Ishikawa (cell line): ENCODE results near the gene SGMS1.

Experiments
- CEBPB ChIP-seq: IDR thresholded peaks from 2 replicates; pipeline ENCODE4 v1.6.1; 2012
- CREB1 ChIP-seq: IDR thresholded peaks from 2 replicates; pipeline ENCODE4 v1.6.1; 2012; ENCODE audit warnings: low read depth
- EGR1 ChIP-seq: IDR thresholded peaks from 2 replicates; pipeline ENCODE4 v1.6.1; 2012
- EP300 ChIP-seq: IDR thresholded peaks from 2 replicates; pipeline ENCODE4 v1.6.1; 2012; ENCODE audit warnings: borderline replicate concordance
- FOXM1 ChIP-seq: IDR thresholded peaks from 2 replicates; pipeline ENCODE4 v1.6.1; 2012; ENCODE audit warnings: low read depth, borderline replicate concordance
- NFIC ChIP-seq: IDR thresholded peaks from 2 replicates; pipeline ENCODE4 v1.6.1; 2012
- RAD21 ChIP-seq: IDR thresholded peaks from 2 replicates; pipeline ENCODE4 v1.6.1; 2012; ENCODE audit warnings: low read depth
- TAF1 ChIP-seq: IDR thresholded peaks from 2 replicates; pipeline ENCODE4 v1.6.1; 2012; ENCODE audit warnings: low read depth, mild to moderate bottlenecking
- TCF12 ChIP-seq: IDR thresholded peaks from 2 replicates; pipeline ENCODE4 v1.6.1; 2012; ENCODE audit warnings: low read depth
- TEAD4 ChIP-seq: IDR thresholded peaks from 2 replicates; pipeline ENCODE4 v1.6.1; 2012
- YY1 ChIP-seq: IDR thresholded peaks from 2 replicates; pipeline ENCODE4 v1.6.1; 2012; ENCODE audit warnings: low read depth
- ZBTB7A ChIP-seq: IDR thresholded peaks from 2 replicates; pipeline ENCODE4 v1.6.1; 2012; ENCODE audit warnings: low read depth
- TF ChIP-seq, protein P1 (sequence below): IDR thresholded peaks from 2 replicates; pipeline ENCODE4 v1.6.1; 2012
- TF ChIP-seq, protein P2 (sequence below): IDR thresholded peaks from 2 replicates; pipeline ENCODE4 v1.6.1; 2012
- TF ChIP-seq, protein P3 (sequence below): IDR thresholded peaks from 2 replicates; pipeline ENCODE4 v1.6.1; 2012; ENCODE audit warnings: low read depth, mild to moderate bottlenecking

Gene SGMS1

DNA sequence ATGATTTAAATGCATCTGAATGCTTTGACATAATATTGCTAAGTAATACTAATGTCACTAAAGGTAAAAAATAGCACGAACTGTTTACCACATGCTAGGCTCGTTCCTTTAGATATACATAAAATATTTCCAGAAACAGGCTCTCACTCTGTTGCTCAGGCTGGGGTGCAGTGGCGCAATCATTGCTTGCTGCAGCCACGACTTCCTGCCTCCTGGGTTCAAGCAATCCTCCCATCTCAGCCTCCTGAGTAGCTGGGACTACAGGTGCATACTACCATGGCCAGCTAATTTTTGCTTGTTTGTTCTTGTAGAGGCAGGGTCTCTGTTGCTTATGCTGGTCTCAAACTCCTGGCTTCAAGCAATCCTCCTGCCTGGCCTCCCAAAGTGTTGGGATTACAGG lies 183.3 kb downstream of the SGMS1 start:
- no peak for TF ChIP-seq EP300
- TF ChIP-seq, protein P1, sequence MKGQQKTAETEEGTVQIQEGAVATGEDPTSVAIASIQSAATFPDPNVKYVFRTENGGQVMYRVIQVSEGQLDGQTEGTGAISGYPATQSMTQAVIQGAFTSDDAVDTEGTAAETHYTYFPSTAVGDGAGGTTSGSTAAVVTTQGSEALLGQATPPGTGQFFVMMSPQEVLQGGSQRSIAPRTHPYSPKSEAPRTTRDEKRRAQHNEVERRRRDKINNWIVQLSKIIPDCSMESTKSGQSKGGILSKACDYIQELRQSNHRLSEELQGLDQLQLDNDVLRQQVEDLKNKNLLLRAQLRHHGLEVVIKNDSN = no peak

DNA sequence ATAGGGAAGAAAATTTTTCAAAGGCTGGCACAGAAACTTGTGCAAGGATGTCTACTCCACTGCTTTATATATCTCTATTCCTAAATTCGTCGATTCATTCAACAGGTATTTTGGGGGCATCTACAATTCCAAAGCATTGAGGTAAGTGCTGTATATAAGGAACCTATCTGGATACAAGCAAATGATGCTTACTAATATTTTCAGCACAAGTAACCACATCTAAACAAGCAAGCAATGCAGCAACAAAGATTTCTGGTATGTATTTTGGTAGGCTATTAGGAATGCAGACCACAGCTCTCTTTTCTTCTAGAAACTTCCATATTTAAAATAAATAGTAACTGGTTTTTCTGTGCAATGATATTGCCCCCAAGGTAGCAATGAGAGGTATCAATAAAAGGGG lies 183.9 kb downstream of the SGMS1 start:
- TF ChIP-seq, protein P2, sequence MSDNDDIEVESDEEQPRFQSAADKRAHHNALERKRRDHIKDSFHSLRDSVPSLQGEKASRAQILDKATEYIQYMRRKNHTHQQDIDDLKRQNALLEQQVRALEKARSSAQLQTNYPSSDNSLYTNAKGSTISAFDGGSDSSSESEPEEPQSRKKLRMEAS = no peak
- no peak for TF ChIP-seq CEBPB
- no peak for TF ChIP-seq EGR1
- TF ChIP-seq TAF1 = no peak
- TF ChIP-seq, protein P3, sequence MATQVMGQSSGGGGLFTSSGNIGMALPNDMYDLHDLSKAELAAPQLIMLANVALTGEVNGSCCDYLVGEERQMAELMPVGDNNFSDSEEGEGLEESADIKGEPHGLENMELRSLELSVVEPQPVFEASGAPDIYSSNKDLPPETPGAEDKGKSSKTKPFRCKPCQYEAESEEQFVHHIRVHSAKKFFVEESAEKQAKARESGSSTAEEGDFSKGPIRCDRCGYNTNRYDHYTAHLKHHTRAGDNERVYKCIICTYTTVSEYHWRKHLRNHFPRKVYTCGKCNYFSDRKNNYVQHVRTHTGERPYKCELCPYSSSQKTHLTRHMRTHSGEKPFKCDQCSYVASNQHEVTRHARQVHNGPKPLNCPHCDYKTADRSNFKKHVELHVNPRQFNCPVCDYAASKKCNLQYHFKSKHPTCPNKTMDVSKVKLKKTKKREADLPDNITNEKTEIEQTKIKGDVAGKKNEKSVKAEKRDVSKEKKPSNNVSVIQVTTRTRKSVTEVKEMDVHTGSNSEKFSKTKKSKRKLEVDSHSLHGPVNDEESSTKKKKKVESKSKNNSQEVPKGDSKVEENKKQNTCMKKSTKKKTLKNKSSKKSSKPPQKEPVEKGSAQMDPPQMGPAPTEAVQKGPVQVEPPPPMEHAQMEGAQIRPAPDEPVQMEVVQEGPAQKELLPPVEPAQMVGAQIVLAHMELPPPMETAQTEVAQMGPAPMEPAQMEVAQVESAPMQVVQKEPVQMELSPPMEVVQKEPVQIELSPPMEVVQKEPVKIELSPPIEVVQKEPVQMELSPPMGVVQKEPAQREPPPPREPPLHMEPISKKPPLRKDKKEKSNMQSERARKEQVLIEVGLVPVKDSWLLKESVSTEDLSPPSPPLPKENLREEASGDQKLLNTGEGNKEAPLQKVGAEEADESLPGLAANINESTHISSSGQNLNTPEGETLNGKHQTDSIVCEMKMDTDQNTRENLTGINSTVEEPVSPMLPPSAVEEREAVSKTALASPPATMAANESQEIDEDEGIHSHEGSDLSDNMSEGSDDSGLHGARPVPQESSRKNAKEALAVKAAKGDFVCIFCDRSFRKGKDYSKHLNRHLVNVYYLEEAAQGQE = no peak
- TF ChIP-seq CREB1 = no peak
- TF ChIP-seq, protein P1 = no peak
- TF ChIP-seq RAD21 = no peak

DNA sequence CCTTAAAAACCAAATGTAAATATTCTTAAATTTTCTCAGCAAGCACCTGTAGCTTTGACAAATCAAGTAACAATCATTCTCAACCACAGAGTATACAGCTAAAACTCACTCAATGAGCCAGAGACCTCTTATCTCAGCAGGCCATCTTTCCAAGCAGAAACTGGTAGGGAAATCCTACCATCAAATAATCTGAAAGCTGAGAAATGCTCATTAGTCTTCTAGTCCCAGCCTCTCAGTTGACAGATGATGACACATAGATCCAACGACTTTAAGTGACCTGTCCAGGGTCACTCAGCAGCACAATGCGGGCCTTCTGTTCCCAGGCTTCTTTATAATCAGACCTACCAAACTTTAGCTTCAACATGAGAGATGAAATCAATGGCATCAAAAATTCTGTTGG lies 184.6 kb downstream of the SGMS1 start:
- no peak for TF ChIP-seq TCF12
- TF ChIP-seq, protein P3 = no peak
- no peak for TF ChIP-seq RAD21
- TF ChIP-seq, protein P2 = no peak
- TF ChIP-seq EP300 = no peak
- no peak for TF ChIP-seq CEBPB
- no peak for TF ChIP-seq TAF1
- TF ChIP-seq, protein P1 = no peak
- no peak for TF ChIP-seq YY1

DNA sequence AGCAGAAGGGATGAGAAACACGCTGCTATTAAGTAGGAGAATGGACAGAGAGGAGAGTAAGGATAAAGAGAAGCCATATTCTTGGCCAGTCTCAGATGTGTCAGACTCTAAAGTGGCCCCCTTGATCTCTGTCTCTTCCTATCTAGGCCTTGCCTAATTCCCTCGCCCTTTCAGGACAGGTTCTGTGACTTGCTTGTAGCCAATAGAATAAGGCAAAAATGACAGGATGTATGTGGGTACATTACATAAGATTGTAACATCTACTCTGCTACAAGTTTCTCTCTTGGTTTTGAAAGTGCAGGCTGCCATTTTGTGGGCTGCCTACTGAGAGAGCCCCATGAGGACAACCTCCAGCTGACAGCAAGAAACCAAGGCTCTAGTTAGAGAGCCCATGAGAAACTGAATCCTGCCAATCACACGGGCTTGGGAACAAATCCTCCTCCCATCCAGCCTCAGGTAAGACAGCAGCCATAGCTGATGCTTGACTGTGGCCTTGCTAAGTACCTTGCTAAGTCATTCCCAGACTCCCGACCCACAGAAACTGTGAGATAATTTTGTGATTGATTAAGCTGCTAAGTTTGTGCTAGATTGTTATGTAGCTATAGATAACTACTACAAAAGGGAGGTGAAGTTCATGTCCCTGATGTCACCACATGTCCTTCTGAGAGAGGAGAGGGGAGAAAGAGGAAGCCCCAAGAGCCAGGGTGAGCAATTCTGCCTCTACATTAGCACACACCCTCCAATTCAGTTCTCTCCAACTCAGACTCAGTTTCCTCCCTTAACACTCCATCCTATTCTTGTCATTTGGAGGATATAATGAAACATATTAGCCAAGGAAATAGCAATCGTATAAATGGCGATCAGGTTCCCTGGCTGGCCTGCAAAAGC lies 185.5 kb downstream of the SGMS1 start:
- no peak for TF ChIP-seq EP300
- no peak for TF ChIP-seq CEBPB
- no peak for TF ChIP-seq TEAD4
- no peak for TF ChIP-seq NFIC
- no peak for TF ChIP-seq FOXM1
- TF ChIP-seq RAD21 = no peak
- TF ChIP-seq EGR1 = no peak
- TF ChIP-seq YY1 = no peak
- TF ChIP-seq, protein P1 = no peak

DNA sequence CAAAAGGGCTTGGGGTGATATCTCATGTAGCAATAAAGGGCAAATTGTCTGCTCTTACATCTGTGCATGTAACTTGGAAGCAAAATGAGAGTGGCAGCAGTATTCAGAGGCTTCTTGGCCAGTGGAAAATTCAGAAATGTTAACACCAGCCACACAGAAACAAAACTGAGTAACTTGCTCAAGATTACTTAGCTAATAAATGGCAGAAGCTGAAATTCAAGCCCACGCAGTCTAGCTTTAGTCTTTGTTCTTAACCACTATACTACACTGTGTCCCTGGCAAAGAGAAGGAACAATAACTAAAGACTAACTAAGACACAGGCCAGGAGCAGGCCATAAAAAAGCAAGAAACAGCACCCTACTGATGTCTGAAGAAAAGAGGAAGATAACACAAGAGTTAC lies 186.5 kb downstream of the SGMS1 start:
- TF ChIP-seq, protein P2 = no peak
- TF ChIP-seq TAF1 (no peak), TCF12 (no peak), CEBPB (no peak), FOXM1 (no peak), NFIC (no peak), RAD21 (no peak), YY1 (no peak), ZBTB7A (no peak), TEAD4 (no peak), CREB1 (no peak), EP300 (no peak), EGR1 (no peak)
- TF ChIP-seq, protein P3 = no peak
- TF ChIP-seq, protein P1 = no peak
